GM19351 (cell line): ENCODE measurements around the gene ERRFI1.

Source experiments
- ATAC-seq: cut with Tn5 transposase; IDR thresholded peaks from one replicate; pipeline ENCODE4 v1.9.1; 2021; ENCODE audit warnings: mild to moderate bottlenecking, moderate library complexity; ENCODE audit not compliant: unreplicated experiment

ERRFI1 gene

DNA sequence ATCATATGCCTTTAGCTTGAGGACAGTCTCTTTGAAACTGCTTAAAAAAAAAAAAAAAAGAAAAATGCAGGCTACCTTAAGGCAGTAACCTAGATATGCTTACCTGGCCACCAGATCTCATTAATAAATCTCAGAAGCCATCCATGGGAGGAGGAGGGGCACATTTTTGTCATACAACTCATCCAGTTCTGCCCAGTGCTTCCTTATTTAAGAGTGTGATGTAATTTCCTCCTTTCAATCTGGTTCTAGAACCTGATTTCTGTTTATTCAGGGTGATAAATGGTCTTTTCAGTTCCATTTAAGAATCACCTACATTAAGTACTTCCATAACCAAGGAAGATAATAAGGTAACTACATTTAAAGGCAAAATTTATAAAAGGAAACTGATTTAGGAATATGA, 6.1 kb downstream of the ERRFI1 start:
- ATAC-seq, result no peak

- no peak for ATAC-seq
These were observed 6.9 kb downstream of the ERRFI1 start for GRCh38 chr1:8019229-8019620.

DNA sequence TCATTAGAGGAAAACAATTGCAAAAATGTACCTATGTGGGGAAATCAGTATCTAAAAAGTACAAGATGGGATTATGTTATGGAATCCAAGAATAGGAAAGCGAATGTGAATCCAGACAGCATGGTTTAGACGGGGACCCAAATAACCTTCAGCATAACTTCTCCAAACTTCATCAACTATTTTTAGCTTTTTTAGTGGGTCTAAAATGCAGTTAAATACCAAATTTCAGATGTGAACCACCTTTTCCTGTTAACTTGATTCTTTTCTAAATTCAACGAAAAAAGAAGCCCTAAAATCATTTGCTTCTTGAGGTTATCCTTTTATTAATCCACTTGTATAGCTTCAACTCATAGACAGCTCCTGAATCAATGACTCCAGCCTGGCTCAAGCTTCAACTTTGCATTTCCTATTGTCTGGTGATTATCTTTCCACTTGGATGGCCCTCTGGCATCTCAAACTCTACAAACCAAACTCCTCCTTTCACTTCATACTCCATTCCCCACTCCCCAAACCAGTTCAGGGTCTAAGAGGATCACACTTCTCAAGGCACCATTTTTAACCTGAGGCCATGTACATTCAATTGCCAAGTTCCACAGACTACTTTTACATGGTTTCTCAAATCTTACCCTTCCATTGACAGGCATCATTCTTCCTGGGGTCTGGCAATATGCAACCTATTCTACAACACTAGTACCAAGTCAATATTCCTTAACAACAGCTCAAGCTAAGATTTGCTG, 7.4 kb downstream of the ERRFI1 start:
- no peak for ATAC-seq

- no peak for ATAC-seq
These were observed 8.5 kb downstream of the ERRFI1 start for GRCh38 chr1:8017495-8018197.

DNA sequence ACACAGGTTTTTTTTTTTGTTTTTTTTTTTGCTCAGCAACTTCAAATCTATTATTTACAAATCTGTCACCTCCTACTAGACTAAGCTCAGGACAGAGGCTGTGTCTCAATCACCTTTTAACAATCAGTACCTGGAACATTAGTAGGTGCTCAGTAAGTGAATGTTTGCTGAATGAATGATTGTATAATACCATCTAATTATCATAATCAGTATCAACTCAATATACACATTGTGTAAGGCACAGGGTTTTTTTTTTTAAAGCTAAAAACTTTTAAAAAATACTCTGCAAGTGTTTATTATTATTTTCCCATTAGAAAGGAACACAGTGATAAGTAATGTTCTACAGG, 9.2 kb downstream of the ERRFI1 start:
- no peak for ATAC-seq

- ATAC-seq, result no peak
These were observed 9.8 kb downstream of the ERRFI1 start for GRCh38 chr1:8016210-8016894.

DNA sequence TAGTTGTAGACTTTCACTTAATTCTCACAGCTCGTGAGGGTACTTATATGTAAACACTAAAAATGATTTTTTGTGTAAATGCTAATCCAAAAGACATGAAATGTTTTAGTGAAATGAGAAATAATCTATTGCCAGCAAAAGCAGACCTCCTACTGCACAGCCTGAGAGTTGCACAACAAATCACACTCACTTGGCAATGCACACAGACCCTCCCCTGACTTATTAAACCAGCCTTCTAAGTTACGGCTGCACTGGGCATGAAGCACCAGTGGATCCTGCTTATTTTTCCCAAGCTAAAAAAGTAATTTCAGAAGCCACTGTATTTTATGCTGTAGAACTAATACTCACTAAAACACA, 10.3 kb downstream of the ERRFI1 start:
- no peak for ATAC-seq

DNA sequence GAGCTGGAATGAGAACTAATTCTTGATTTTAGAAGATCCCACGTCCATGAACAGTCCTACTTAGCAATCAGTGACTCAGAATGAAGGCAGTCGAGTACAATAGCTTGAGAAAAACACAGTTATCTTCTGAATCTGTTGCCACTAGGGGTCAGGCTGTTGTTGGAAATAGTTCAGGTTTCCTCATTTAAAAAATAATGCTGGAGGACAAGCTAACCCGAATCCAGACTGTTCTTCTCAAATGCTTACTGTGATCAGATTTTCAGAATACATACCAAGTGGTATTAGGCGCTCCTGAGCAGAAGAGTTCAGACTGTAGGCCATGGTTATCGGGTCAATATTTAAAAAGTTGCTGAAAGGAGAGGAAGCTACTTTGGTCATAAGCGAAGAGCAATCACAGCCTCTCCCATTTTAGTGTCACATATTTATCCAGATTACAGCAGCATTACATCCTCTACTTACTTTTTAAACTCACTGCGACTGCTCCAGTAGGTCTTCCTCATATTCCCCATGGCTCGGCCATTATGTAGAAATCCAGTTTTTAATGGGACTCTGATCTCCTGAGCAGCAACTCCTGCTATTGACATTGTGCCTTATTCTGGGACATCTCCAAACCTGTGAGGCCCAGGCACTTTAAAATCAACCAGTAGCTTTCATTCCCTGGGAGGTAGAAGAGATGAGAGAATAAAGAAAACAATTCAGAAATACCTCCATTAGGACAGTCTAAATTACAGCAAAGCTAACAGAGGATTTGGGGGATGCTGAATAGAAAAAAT, 10.9 kb downstream of the ERRFI1 start:
- ATAC-seq, result no peak

DNA sequence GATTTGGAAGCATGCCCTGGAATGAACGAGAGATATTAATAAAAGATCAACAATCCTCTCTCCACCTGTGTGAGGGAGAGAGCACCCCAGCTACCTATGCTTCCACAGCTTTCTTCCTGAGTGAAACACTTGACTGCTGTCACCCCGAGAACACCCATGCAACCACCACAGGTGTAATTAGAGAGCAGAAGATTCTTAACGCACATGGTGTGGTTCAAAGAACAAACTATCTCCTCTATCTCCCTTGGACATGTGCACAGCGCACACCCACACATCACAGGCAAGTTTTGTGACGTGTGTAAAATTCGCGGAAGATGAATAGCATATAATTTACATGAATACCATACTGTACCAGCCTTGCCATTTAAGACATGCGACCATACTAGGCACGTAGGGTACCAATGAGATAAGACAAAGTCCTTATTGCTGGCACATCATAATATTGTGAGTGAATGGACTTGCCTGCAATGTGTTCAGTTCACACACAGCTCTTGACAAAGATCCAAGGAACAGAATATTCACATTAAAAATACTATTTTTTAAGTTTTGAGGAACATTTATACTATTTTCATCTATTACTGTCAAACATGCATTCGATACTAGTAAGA, 11.6 kb downstream of the ERRFI1 start:
- no peak for ATAC-seq

GRCh38 chr1:8013800-8014199, 12.3 kb downstream of the ERRFI1 start:
- ATAC-seq, result no peak

- ATAC-seq, result no peak
These were observed 12.7 kb downstream of the ERRFI1 start for GRCh38 chr1:8013399-8013798.

- no peak for ATAC-seq
These were observed 13.2 kb downstream of the ERRFI1 start for GRCh38 chr1:8012955-8013354.

DNA sequence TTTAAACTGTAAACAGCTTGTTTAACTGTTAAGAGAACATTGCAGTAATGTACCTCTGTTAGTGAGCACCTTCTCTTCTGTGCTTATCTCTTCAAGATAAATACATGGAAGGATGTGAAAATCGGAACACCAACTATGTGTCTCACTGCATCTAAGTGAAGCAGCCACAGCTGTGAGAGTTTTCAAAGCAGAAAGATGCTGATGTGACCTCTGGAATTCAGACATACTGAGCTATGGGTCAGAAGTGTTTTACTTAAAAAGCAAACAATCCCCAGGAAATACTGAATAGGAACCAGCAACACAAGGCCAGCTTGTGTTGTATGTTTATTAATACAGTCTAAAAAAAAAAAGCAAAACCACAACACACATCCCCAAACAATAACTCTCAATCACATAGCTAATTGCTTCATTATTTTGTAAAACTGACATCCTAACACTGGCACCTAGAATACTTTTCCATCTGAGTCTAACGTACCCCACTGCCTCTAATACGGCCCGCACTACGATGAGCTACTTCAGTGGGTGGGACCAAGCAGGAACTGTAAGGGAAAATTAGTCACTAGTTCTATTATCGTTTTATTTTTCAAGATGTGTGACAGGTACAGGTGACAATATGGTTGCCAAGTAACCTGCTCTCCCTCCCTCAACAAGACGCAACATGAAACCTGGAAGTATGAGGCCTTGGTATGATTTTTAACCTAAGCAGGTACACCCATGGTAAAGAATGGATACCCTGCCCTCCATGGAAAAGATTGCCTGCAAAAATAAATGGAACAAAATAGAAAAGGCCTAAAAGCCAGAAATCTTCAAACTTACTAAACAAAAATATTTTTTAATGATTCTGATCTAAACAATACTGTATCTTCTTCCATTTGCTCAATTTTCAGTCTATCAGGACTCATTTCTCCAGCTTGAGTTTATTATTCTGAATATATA, 13.9 kb downstream of the ERRFI1 start:
- no peak for ATAC-seq

DNA sequence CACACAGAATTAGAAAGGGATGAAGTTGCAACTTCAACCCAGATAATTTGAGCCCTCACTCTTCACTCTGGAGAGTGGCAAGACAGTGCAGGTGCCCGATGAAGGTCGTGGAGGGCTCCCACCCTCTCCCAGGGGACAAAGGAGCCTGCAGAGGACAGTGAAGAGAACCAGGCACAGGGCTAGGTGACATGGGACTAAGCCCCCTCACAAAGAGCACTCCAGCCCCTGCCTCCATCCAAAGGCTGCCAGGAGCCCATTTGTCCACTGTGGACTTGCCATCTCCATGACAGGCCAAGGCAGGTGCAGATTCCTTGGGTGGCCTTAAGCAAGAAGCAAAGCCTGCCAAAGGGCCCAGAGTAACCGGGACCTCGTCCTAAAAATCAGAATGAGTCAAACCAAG, 15.1 kb downstream of the ERRFI1 start:
- ATAC-seq, result no peak

DNA sequence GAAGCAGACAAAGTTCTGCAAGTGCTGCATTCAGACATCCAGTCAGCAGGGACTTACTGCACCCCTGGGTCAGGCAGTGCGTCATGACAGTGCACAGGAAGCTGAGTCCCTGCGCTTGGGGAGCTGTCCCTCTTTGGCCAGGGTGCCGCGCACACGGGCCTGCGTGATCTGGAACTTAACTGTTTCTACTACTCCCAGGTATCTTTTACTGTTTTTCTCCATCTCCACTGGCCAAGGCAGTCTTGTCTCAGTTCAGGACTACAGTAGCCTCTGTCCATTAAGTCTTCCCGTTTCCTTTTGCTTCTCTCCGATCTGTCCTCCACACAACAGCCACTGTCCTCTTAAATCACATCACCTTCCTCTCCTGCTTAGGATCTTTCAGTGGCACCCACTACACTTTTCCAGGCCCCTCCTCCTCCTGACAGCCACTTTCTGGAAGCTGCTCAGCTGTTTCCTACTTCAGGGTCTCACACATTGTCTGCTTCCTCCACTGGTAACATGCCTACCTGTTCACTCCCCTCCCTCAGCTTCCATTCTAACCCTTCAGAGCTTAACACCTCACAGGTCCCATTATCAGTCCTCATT, 15.9 kb downstream of the ERRFI1 start:
- ATAC-seq, result no peak

- no peak for ATAC-seq
These were observed 16.8 kb downstream of the ERRFI1 start for GRCh38 chr1:8009043-8010002.

DNA sequence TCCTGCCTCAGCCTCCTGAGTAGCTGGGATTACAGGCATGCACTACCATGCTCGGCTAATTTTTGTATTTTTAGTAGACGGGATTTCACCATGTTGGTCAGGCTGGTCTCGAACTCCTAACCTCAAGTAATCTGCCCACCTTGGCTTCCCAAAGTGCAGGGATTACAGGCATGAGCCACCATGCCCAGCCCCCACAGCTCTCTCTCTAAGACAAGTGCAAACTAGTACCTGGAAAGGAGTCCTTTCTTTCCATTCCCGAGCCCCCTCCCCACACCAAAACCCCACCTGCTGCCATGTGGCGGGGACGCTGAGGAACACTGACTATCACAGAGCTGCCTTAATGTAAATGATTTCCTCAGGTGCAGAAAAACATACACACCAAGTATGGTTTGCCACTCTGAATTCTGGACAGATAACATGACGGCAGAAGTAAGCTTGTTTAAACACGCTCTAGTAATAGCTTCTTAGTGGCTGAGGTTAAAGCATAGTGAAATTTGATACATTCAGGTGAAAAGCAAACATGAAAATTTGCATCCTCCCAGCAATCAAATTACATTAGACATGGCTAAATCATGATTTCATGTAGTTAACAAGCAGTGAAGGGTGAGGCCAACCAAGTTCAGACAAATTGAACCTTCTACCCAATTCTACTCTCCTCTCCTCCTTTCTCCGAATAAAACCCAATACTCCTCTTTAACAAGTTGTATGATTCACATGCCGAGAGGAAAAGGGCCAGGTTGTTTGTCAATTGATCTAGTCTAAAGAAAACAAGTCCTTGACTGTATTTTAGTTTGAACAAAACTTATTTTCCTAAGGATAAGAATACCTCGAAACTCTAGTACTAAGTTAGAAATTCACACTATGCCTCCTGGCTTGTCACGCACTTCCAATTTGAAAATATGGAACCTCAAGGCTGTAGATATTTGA, 19.8 kb downstream of the ERRFI1 start:
- no peak for ATAC-seq
